ENCODE results near the gene KLHL22. TPM values are rescaled to one million over a fixed set of nuclear protein-coding genes. Genes with fewer than 3 reads are reported as not detected.
A peak's percentile ranks its signal among the peaks of the same experiment; 100 is the strongest.

The KLHL22 gene
- total RNA-seq, 4 donors from 2014 or later: 19.9 to 35.5 (median 27.3) TPM

GRCh38 chr22:20457506-20458240 is 37.9 kb downstream of the KLHL22 start:
- H3K4me1 ChIP-seq: peaks cover 0 to 12% (median 4%) of the 10 kb centered on the region in 4 donors
- H3K4me3 ChIP-seq: no peak overlapping the region
- intact Hi-C loops (cut with DNase I): loop anchor here (2.0 to 5.0 kb wide), 2 partner anchors 35 to 39 kb away; no protein-coding TSS in a partner anchor
- peaks cover 0 to 50% (median 27%) of the 10 kb centered on the region in 4 donors for H3K36me3 ChIP-seq
- TF ChIP-seq, protein P1, sequence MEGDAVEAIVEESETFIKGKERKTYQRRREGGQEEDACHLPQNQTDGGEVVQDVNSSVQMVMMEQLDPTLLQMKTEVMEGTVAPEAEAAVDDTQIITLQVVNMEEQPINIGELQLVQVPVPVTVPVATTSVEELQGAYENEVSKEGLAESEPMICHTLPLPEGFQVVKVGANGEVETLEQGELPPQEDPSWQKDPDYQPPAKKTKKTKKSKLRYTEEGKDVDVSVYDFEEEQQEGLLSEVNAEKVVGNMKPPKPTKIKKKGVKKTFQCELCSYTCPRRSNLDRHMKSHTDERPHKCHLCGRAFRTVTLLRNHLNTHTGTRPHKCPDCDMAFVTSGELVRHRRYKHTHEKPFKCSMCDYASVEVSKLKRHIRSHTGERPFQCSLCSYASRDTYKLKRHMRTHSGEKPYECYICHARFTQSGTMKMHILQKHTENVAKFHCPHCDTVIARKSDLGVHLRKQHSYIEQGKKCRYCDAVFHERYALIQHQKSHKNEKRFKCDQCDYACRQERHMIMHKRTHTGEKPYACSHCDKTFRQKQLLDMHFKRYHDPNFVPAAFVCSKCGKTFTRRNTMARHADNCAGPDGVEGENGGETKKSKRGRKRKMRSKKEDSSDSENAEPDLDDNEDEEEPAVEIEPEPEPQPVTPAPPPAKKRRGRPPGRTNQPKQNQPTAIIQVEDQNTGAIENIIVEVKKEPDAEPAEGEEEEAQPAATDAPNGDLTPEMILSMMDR (IDR thresholded peaks at IDR 0.05): no peak
- no peak for TF ChIP-seq EP300 (IDR thresholded peaks at IDR 0.05)
- no peak for DNase-seq (ENCODE audit: extremely low spot score)
- no peaks in the 10 kb centered on the region for H3K9me3 ChIP-seq
- H3K27ac ChIP-seq (replicated peaks in 1 of 4): no peak overlapping the region
- 90% methylated on average over 6 of the region's 15 CpGs for WGBS
- H3K27me3 ChIP-seq: no peaks in the 10 kb centered on the region

GRCh38 chr22:20456722-20457076 is 38.9 kb downstream of the KLHL22 start:
- WGBS: 81% methylated on average over 2 of the region's 3 CpGs
- TF ChIP-seq POLR2A (IDR thresholded peaks at IDR 0.05; ENCODE audit: low read depth) (no peak), EP300 (IDR thresholded peaks at IDR 0.05) (no peak), POLR2AphosphoS5 (IDR thresholded peaks at IDR 0.05) (no peak)
- TF ChIP-seq, protein P1 (IDR thresholded peaks at IDR 0.05): no peak
- Histone ChIP-seq H3K36me3 (peaks cover 0 to 58% (median 27%) of the 10 kb centered on the region in 4 donors), H3K4me3 (no peak overlapping the region), H3K4me1 (peaks cover 0 to 12% (median 4%) of the 10 kb centered on the region in 4 donors), H3K27ac (replicated peaks in 1 of 4) (no peak overlapping the region), H3K9me3 (no peaks in the 10 kb centered on the region), H3K27me3 (no peaks in the 10 kb centered on the region)
- no peak for DNase-seq (ENCODE audit: extremely low spot score)
- intact Hi-C loops (cut with DNase I): loop anchor here (2.0 to 5.0 kb wide), 2 partner anchors 36 to 38 kb away; no protein-coding TSS in a partner anchor

GRCh38 chr22:20456064-20456721 is 39.4 kb downstream of the KLHL22 start:
- H3K36me3 ChIP-seq: peaks cover 0 to 63% (median 29%) of the 10 kb centered on the region in 4 donors
- 17% methylated on average over 6 of the region's 6 CpGs for WGBS
- no peak for DNase-seq (ENCODE audit: extremely low spot score)

DNA sequence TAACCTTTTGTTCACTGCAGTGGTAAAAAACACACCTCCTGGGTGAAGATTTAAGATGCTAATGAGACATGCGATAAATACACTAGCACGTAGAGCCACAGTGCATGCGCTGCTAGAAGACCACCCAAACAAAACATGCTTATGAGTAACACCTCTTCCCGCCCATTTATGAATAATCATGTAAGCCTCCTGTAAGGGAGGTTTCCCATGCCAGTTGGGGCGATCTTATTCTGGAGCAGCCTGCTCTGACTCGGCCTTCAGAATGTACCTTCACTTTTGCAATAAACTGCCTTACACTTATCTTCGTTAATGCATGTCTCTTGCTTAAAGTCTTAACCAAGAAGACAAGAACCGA is 39.9 kb downstream of the KLHL22 start:
- H3K4me3 ChIP-seq: no peak overlapping the region
- no peaks in the 10 kb centered on the region for H3K27me3 ChIP-seq
- H3K4me1 ChIP-seq: peaks cover 0 to 12% (median 4%) of the 10 kb centered on the region in 4 donors
- DNase-seq (ENCODE audit: extremely low spot score): no peak
- no peak overlapping the region for H3K27ac ChIP-seq (replicated peaks in 1 of 4)
- H3K9me3 ChIP-seq: no peaks in the 10 kb centered on the region
- peaks cover 0 to 68% (median 32%) of the 10 kb centered on the region in 4 donors for H3K36me3 ChIP-seq
- TF ChIP-seq POLR2AphosphoS5 (IDR thresholded peaks at IDR 0.05) (no peak), EP300 (IDR thresholded peaks at IDR 0.05) (no peak), POLR2A (IDR thresholded peaks at IDR 0.05; ENCODE audit: low read depth) (no peak)
- TF ChIP-seq, protein P1 (IDR thresholded peaks at IDR 0.05): no peak
- intact Hi-C loops (cut with DNase I): loop anchor here (2.0 to 5.0 kb wide), 2 partner anchors 37 kb away; no protein-coding TSS in a partner anchor
- 86% methylated on average over 8 of the region's 8 CpGs for WGBS

More at GRCh38 chr22:20456064-20456721, 39.4 kb downstream of the KLHL22 start:
- Histone ChIP-seq H3K4me3 (no peak overlapping the region), H3K9me3 (no peaks in the 10 kb centered on the region), H3K27me3 (no peaks in the 10 kb centered on the region), H3K4me1 (peaks cover 0 to 12% (median 4%) of the 10 kb centered on the region in 4 donors), H3K27ac (replicated peaks in 1 of 4) (no peak overlapping the region)
- TF ChIP-seq POLR2AphosphoS5 (IDR thresholded peaks at IDR 0.05) (peak in 1 of 2 donors; percentile 57), POLR2A (IDR thresholded peaks at IDR 0.05; ENCODE audit: low read depth) (no peak), EP300 (IDR thresholded peaks at IDR 0.05) (no peak)
- TF ChIP-seq, protein P1 (IDR thresholded peaks at IDR 0.05): peak; percentile 87 to 93 (median 88)
- intact Hi-C loops (cut with DNase I): loop anchor here (2.0 to 5.0 kb wide), 2 partner anchors 36 to 37 kb away; no protein-coding TSS in a partner anchor

All from esophagus muscularis mucosa (tissue), 4 donors.